ENCODE data around the gene LSR. TPM values are rescaled to one million over a fixed set of nuclear protein-coding genes. Genes with fewer than 3 reads are reported as not detected.
A peak's percentile ranks its signal among the peaks of the same experiment; 100 is the strongest.

The LSR gene
- total and polyA plus RNA-seq, 2 donors from 2014 or later, result 37.9 to 87.2 TPM

- intact Hi-C loops (cut with DNase I), result no loop called here
- TF ChIP-seq CTCF (IDR thresholded peaks at IDR 0.05; ENCODE audit: borderline replicate concordance, extremely low read depth, insufficient read depth), result no peak
- DNase-seq, result peak in 1 of 5 donors; percentile 66
- Histone ChIP-seq H3K27ac (ENCODE audit: low read depth in 2 of 2, low read length in 2 of 2) (no peak overlapping the region), H3K36me3 (ENCODE audit: control insufficient read depth in 2 of 3, insufficient read depth in 3 of 3, low read length in 3 of 3) (no peaks in the 10 kb centered on the region), H3K9me3 (ENCODE audit: control insufficient read depth in 2 of 3, insufficient read depth in 1 of 3, low read length in 3 of 3) (no peaks in the 10 kb centered on the region), H3K9ac (ENCODE audit: low read length in 3 of 3) (no peak overlapping the region), H3K4me1 (ENCODE audit: control insufficient read depth in 2 of 3, insufficient read depth in 2 of 3, low read depth in 1 of 3, low read length in 3 of 3) (peaks cover 0 to 6% (median 5%) of the 10 kb centered on the region in 3 donors), H3K4me3 (ENCODE audit: low read length in 3 of 3) (no peak overlapping the region), H3K27me3 (ENCODE audit: control insufficient read depth, insufficient read depth, low read length) (no peaks in the 10 kb centered on the region)
- no peak for FAIRE-seq
Measured at GRCh38 chr19:35308910-35309309, 60.1 kb downstream of the LSR start.

- FAIRE-seq (no peak), DNase-seq (peak; percentile 85 to 95 (median 91))
- Histone ChIP-seq H3K4me1 (ENCODE audit: control insufficient read depth in 2 of 3, insufficient read depth in 2 of 3, low read depth in 1 of 3, low read length in 3 of 3) (peaks cover 0 to 6% (median 5%) of the 10 kb centered on the region in 3 donors), H3K9ac (ENCODE audit: low read length in 3 of 3) (peak overlapping the region in 1 of 3 donors; percentile 9), H3K9me3 (ENCODE audit: control insufficient read depth in 2 of 3, insufficient read depth in 1 of 3, low read length in 3 of 3) (no peaks in the 10 kb centered on the region), H3K36me3 (ENCODE audit: control insufficient read depth in 2 of 3, insufficient read depth in 3 of 3, low read length in 3 of 3) (no peaks in the 10 kb centered on the region), H3K4me3 (ENCODE audit: low read length in 3 of 3) (peak overlapping the region in 1 of 3 donors; percentile 22), H3K27ac (ENCODE audit: low read depth in 2 of 2, low read length in 2 of 2) (no peak overlapping the region), H3K27me3 (ENCODE audit: control insufficient read depth, insufficient read depth, low read length) (no peaks in the 10 kb centered on the region)
- intact Hi-C loops (cut with DNase I), result no loop called here
- TF ChIP-seq CTCF (IDR thresholded peaks at IDR 0.05; ENCODE audit: borderline replicate concordance, extremely low read depth, insufficient read depth), result no peak
Measured at GRCh38 chr19:35309481-35310279, 60.9 kb downstream of the LSR start.

GRCh38 chr19:35310331-35310730 is 61.5 kb downstream of the LSR start:
- H3K9me3 ChIP-seq (ENCODE audit: control insufficient read depth in 2 of 3, insufficient read depth in 1 of 3, low read length in 3 of 3), result no peaks in the 10 kb centered on the region
- peak overlapping the region in 1 of 3 donors; percentile 9 for H3K9ac ChIP-seq (ENCODE audit: low read length in 3 of 3)
- FAIRE-seq (no peak), DNase-seq (no peak)
- TF ChIP-seq CTCF (IDR thresholded peaks at IDR 0.05; ENCODE audit: borderline replicate concordance, extremely low read depth, insufficient read depth), result no peak
- peaks cover 0 to 6% (median 5%) of the 10 kb centered on the region in 3 donors for H3K4me1 ChIP-seq (ENCODE audit: control insufficient read depth in 2 of 3, insufficient read depth in 2 of 3, low read depth in 1 of 3, low read length in 3 of 3)
- intact Hi-C loops (cut with DNase I), result no loop called here
- peak overlapping the region in 1 of 3 donors; percentile 22 for H3K4me3 ChIP-seq (ENCODE audit: low read length in 3 of 3)
- H3K27ac ChIP-seq (ENCODE audit: low read depth in 2 of 2, low read length in 2 of 2), result no peak overlapping the region
- H3K36me3 ChIP-seq (ENCODE audit: control insufficient read depth in 2 of 3, insufficient read depth in 3 of 3, low read length in 3 of 3), result no peaks in the 10 kb centered on the region
- no peaks in the 10 kb centered on the region for H3K27me3 ChIP-seq (ENCODE audit: control insufficient read depth, insufficient read depth, low read length)
